Measurements from ENCODE around the gene ZNF627. TPM values are rescaled to one million over a fixed set of nuclear protein-coding genes. Genes with fewer than 3 reads are reported as not detected.
"Not testable (repeated sequence)": the region's sequence is repeated elsewhere in the genome, so short reads cannot be mapped to it uniquely, and the experiment has no call there.

ZNF627 gene
- total and polyA plus RNA-seq, 9 donors: 14.4 to 31.5 (median 17.5) TPM

- no peaks in the 10 kb centered on the region for H3K4me1 ChIP-seq (ENCODE audit: insufficient read depth)
- no peak overlapping the region for H3K27ac ChIP-seq
- no peak overlapping the region for H3K4me3 ChIP-seq
- intact Hi-C loops (cut with DNase I): no loop called here
- TF ChIP-seq CTCF (IDR thresholded peaks at IDR 0.05) (no peak), POLR2A (IDR thresholded peaks at IDR 0.05) (no peak), EP300 (IDR thresholded peaks at IDR 0.05) (no peak)
- 78 to 85% (median 81%) methylated on average over 9 of the region's 9 CpGs for WGBS, 3 donors
- no peak for DNase-seq
- no peaks in the 10 kb centered on the region for H3K9me3 ChIP-seq
- no peaks in the 10 kb centered on the region for H3K36me3 ChIP-seq
- no peaks in the 10 kb centered on the region for H3K27me3 ChIP-seq
Observed at GRCh38 chr19:11633223-11633622, 35.9 kb downstream of the ZNF627 start.

DNA sequence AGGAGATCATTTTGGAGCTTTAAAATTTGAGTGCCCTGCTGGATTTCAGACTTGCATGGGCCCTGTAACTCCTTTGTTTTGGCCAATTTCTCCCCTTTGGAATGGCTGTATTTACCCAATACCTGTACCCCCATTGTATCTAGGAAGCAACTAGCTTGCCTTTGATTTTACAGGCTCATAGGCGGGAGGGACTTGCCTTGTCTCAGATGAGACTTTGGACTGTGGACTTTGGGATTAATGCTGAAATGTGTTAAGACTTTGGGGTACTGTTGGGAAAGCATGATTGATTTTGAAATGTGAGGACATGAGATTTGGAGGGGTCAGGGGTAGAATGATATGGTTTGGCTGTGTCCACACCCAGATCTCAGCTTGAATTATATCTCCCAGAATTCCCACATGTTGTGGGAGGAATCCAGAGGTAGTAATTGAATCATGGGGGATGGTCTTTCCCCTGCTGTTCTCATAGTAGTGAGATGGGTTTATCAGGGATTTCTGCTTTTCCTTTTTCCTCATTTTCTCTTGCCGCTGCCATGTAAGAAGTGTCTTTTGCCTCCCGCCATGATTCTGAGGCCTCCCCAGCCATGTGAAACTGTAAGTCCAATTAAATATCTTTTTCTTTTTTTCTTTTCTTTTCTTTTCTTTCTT is 36.9 kb downstream of the ZNF627 start:
- H3K27ac ChIP-seq; H3K27me3 ChIP-seq; DNase-seq; intact Hi-C loops (cut with DNase I); H3K4me1 ChIP-seq (ENCODE audit: insufficient read depth); H3K36me3 ChIP-seq; H3K4me3 ChIP-seq; H3K9me3 ChIP-seq: not testable (repeated sequence)
- WGBS, 3 donors: 90 to 95% (median 94%) methylated on average over 3 of the region's 3 CpGs

DNA sequence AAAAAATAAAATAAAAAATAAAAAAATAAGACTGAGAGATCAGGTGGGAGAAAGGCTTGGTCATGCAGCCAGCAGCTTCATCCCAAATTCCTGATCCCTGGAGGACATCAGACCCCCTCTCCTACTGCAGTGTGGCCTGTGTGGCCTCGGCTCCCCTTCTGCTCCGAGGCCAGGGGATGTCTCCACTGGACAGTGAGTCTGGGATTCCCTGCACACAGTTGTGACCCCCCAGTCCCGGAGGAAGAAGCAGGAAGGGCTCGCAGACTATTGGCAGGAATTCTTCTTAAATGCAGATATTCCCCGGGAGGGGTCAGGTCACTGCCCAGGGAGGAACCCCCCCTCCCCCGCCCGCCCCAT is 41.9 kb downstream of the ZNF627 start:
- no peak for TF ChIP-seq POLR2A (IDR thresholded peaks at IDR 0.05)
- no peak for TF ChIP-seq EP300 (IDR thresholded peaks at IDR 0.05)
- TF ChIP-seq CTCF (IDR thresholded peaks at IDR 0.05): no peak
- Histone ChIP-seq H3K27ac (no peak overlapping the region), H3K4me1 (ENCODE audit: insufficient read depth) (peaks cover 1% of the 10 kb centered on the region), H3K9me3 (no peaks in the 10 kb centered on the region), H3K27me3 (no peaks in the 10 kb centered on the region), H3K4me3 (peak overlapping the region; percentile 60), H3K36me3 (no peaks in the 10 kb centered on the region)
- WGBS, 3 donors: 0 to 6% (median 1%) methylated on average over 7 of the region's 7 CpGs
- intact Hi-C loops (cut with DNase I): no loop called here
- DNase-seq: no peak

GRCh38 chr19:11639602-11640471 is 42.6 kb downstream of the ZNF627 start:
- TF ChIP-seq EP300 (IDR thresholded peaks at IDR 0.05): no peak
- no peak for TF ChIP-seq CTCF (IDR thresholded peaks at IDR 0.05)
- no peak for TF ChIP-seq POLR2A (IDR thresholded peaks at IDR 0.05)
- DNase-seq: peak; percentile 95 to 97 (median 96)
- H3K27me3 ChIP-seq: no peaks in the 10 kb centered on the region
- intact Hi-C loops (cut with DNase I): no loop called here
- peaks cover 1% of the 10 kb centered on the region for H3K4me1 ChIP-seq (ENCODE audit: insufficient read depth)
- H3K27ac ChIP-seq: peak overlapping the region in 1 of 2 donors; percentile 19
- no peaks in the 10 kb centered on the region for H3K9me3 ChIP-seq
- H3K4me3 ChIP-seq: peak overlapping the region; percentile 60
- no peaks in the 10 kb centered on the region for H3K36me3 ChIP-seq
- WGBS, 3 donors: 0 to 1% (median 0%) methylated on average over 48 to 55 of the region's 55 CpGs

DNA sequence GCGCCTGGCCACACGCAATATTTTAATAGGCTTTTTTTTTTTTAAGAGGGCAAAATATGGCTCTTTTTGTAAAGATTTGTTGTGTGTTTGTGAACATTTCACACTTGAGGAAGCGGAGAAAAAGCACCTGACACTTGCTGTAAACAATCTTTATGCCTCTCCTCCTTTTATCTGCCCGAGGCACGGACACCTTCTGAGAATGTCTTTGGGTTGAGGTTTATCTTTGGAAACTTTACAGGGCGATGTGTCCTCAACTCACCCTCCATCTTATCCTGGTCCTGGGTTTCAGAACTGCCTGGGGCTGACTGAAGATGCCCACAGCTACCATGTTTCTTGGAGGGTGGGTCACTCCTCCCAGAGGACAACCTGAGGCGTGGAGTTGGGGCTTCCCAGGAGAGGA is 44.0 kb downstream of the ZNF627 start:
- Histone ChIP-seq H3K4me1 (ENCODE audit: insufficient read depth) (peaks cover 1% of the 10 kb centered on the region), H3K9me3 (no peaks in the 10 kb centered on the region), H3K36me3 (no peaks in the 10 kb centered on the region), H3K4me3 (no peak overlapping the region), H3K27me3 (no peaks in the 10 kb centered on the region), H3K27ac (no peak overlapping the region)
- no peak for DNase-seq
- 88 to 92% (median 89%) methylated on average over 7 of the region's 7 CpGs for WGBS, 3 donors
- no peak for TF ChIP-seq POLR2A (IDR thresholded peaks at IDR 0.05)
- TF ChIP-seq EP300 (IDR thresholded peaks at IDR 0.05): no peak
- TF ChIP-seq CTCF (IDR thresholded peaks at IDR 0.05): no peak
- intact Hi-C loops (cut with DNase I): no loop called here

Data from ovary (tissue), 9 donors.